IPS-NIHi11 (cell line): Measurements from ENCODE around the gene LRRC3C.
"Not testable (repeated sequence)": the region's sequence is repeated elsewhere in the genome, so short reads cannot be mapped to it uniquely, and the experiment has no call there.

ENCODE experiments used
- DNase-seq: peaks from one replicate; pipeline ENCODE4 v3.0.0; 2012; ENCODE audit warnings: mixed read lengths, low spot score

The LRRC3C gene

GRCh38 chr17:39927101-39927928 lies at the start of gene LRRC3C, which contains the start of gene ORMDL3:
Gene LRRC3C, plus strand, starts transcription at chr17:39927732. Its CDS starts 13,792 bp downstream, at chr17:39941524.
Gene ORMDL3, minus strand, starts transcription at chr17:39927601. Its CDS starts 3,398 bp downstream, at chr17:39924203.
- DNase-seq: peak; percentile 97

- not testable (repeated sequence) for DNase-seq
These were observed 41.4 kb upstream of the LRRC3C start for GRCh38 chr17:39886102-39886501.

GRCh38 chr17:39887078-39887477 lies 40.5 kb upstream of the LRRC3C start:
- DNase-seq: no peak

GRCh38 chr17:39889200-39889599 lies 38.3 kb upstream of the LRRC3C start:
- DNase-seq: no peak

- no peak for DNase-seq
These were observed 32.7 kb upstream of the LRRC3C start for GRCh38 chr17:39894681-39895376.

GRCh38 chr17:39898088-39898487 lies 29.4 kb upstream of the LRRC3C start:
- DNase-seq: no peak

GRCh38 chr17:39899215-39899614 lies 28.3 kb upstream of the LRRC3C start:
- no peak for DNase-seq

GRCh38 chr17:39902027-39902426 lies 25.5 kb upstream of the LRRC3C start:
- DNase-seq: not testable (repeated sequence)

- DNase-seq: no peak
These were observed 24.2 kb upstream of the LRRC3C start for GRCh38 chr17:39903158-39903884.

GRCh38 chr17:39904990-39905288 lies 22.6 kb upstream of the LRRC3C start:
- no peak for DNase-seq

- DNase-seq: no peak
These were observed 18.7 kb upstream of the LRRC3C start for GRCh38 chr17:39908789-39909352.

GRCh38 chr17:39913989-39914388 lies 13.5 kb upstream of the LRRC3C start:
- DNase-seq: no peak

GRCh38 chr17:39915559-39915958 lies 12.0 kb upstream of the LRRC3C start:
- DNase-seq: no peak

- DNase-seq: peak; percentile 35
These were observed 10.6 kb upstream of the LRRC3C start for GRCh38 chr17:39916918-39917317.

GRCh38 chr17:39919087-39919683 lies 8.3 kb upstream of the LRRC3C start:
- no peak for DNase-seq

- DNase-seq: no peak
These were observed 7.0 kb upstream of the LRRC3C start for GRCh38 chr17:39920218-39921210.

- no peak for DNase-seq
These were observed 6.2 kb upstream of the LRRC3C start for GRCh38 chr17:39921323-39921722.

- DNase-seq: no peak
These were observed 5.5 kb upstream of the LRRC3C start for GRCh38 chr17:39922006-39922405.

- no peak for DNase-seq
These were observed 4.3 kb upstream of the LRRC3C start for GRCh38 chr17:39923230-39923629.

- no peak for DNase-seq
These were observed 3.5 kb upstream of the LRRC3C start for GRCh38 chr17:39923836-39924690.
